ENCODE measurements around the gene INO80E. TPM values are rescaled to one million over a fixed set of nuclear protein-coding genes. Genes with fewer than 3 reads are reported as not detected.

The INO80E gene
- total and polyA plus RNA-seq, 2 of the 8 experiments (the other 6 are each of a cell fraction or from before 2014, with no cell fraction given) = 43.0 to 91.2 TPM

DNA sequence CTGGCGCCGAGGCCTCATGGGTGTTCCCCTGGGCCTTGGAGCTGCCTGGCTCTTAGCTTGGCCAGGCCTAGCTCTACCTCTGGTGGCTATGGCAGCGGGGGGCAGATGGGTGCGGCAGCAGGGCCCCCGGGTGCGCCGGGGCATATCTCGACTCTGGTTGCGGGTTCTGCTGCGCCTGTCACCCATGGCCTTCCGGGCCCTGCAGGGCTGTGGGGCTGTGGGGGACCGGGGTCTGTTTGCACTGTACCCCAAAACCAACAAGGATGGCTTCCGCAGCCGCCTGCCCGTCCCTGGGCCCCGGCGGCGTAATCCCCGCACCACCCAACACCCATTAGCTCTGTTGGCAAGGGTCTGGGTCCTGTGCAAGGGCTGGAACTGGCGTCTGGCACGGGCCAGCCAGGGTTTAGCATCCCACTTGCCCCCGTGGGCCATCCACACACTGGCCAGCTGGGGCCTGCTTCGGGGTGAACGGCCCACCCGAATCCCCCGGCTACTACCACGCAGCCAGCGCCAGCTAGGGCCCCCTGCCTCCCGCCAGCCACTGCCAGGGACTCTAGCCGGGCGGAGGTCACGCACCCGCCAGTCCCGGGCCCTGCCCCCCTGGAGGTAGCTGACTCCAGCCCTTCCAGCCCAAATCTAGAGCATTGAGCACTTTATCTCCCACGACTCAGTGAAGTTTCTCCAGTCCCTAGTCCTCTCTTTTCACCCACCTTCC lies 8.5 kb upstream of the INO80E start:
- Histone ChIP-seq H3K79me1 (ENCODE audit: low read depth, low read length) (no peaks in the 10 kb centered on the region), H3K9ac (replicated peaks in 1 of 4; ENCODE audit: extremely low read depth in 1 of 4, low read depth in 3 of 4, low read length in 3 of 4) (no peak overlapping the region), H3K36me3 (ENCODE audit: control insufficient read depth in 2 of 4, insufficient read depth in 4 of 4, low read length in 3 of 4) (peaks cover 11 to 58% (median 46%) of the 10 kb centered on the region in 4 experiments), H3K4me2 (ENCODE audit: insufficient read depth in 1 of 2, low read depth in 2 of 2, low read length in 2 of 2) (no peak overlapping the region), H2BK20ac (ENCODE audit: low read length) (no peak overlapping the region), H4K8ac (ENCODE audit: extremely low read depth, insufficient read depth, low read length) (no peak overlapping the region), H3K27me3 (replicated peaks in 1 of 4; ENCODE audit: control insufficient read depth in 3 of 4, extremely low read depth in 1 of 4, insufficient read depth in 3 of 4, low read length in 3 of 4) (no peaks in the 10 kb centered on the region), H2BK5ac (ENCODE audit: low read depth, low read length) (no peak overlapping the region), H4K5ac (ENCODE audit: insufficient read length, low read depth, low read length) (no peak overlapping the region), H4K91ac (replicated peaks; ENCODE audit: insufficient read length, low read length) (no peak overlapping the region), H3K23ac (ENCODE audit: insufficient read length) (no peak overlapping the region), H4K20me1 (replicated peaks in 1 of 2; ENCODE audit: control insufficient read depth in 1 of 2, insufficient read depth in 2 of 2, low read length in 2 of 2) (no peaks in the 10 kb centered on the region), H3K4me1 (replicated peaks in 1 of 4; ENCODE audit: control insufficient read depth in 3 of 4, insufficient read depth in 4 of 4, low read length in 3 of 4) (no peaks in the 10 kb centered on the region), H2BK12ac (ENCODE audit: low read depth, low read length) (no peak overlapping the region), H3K18ac (ENCODE audit: extremely low read depth, low read length) (no peak overlapping the region), H3K9me3 (ENCODE audit: insufficient read depth in 2 of 2, low read depth in 1 of 2, low read length in 1 of 2) (no peaks in the 10 kb centered on the region), H3K4ac (replicated peaks; ENCODE audit: insufficient read length, low read depth, low read length) (no peak overlapping the region), H3K4me3 (ENCODE audit: extremely low read depth in 1 of 4, insufficient read depth in 2 of 4, low read depth in 3 of 4, low read length in 4 of 4) (no peak overlapping the region), H2BK15ac (ENCODE audit: low read length) (no peak overlapping the region), H2AFZ (ENCODE audit: low read length) (no peak overlapping the region), H3K14ac (ENCODE audit: insufficient read length) (no peak overlapping the region), H2BK120ac (replicated peaks; ENCODE audit: low read depth, low read length) (no peak overlapping the region), H3K23me2 (ENCODE audit: low read depth, low read length) (no peaks in the 10 kb centered on the region), H3K56ac (replicated peaks; ENCODE audit: insufficient read length, low read depth, low read length) (no peak overlapping the region), H3K79me2 (ENCODE audit: control insufficient read depth in 1 of 2, insufficient read depth in 2 of 2, low read length in 2 of 2) (no peaks in the 10 kb centered on the region), H3K27ac (ENCODE audit: low read depth, low read length) (no peak overlapping the region), H2AK5ac (ENCODE audit: low read depth, low read length) (no peak overlapping the region)
- WGBS, 2 experiments (ENCODE audit: extremely low coverage in 1 of 2, insufficient coverage in 1 of 2, insufficient read length in 1 of 2, insufficient replicate concordance in 2 of 2, low coverage in 1 of 2, low lambda C conversion rate in 2 of 2, missing lambda C conversion rate in 1 of 2) = 95% methylated on average over 32 of the region's 35 CpGs; no CpG with 5 or more reads in 1 of the 2 experiments
- FAIRE-seq (no peak), DNase-seq (ENCODE audit: low read depth in 1 of 2, low spot score in 2 of 2) (no peak)
- ChIA-PET POLR2A (ENCODE audit: partially characterized antibody) (interaction anchor here (2.7 kb wide), 1 partner anchor 14 kb away, joined by 14 read pairs; the partner anchor contains the start of gene TAOK2), CTCF (ENCODE audit: partially characterized antibody) (interaction anchor here (0.9 to 2.0 kb wide), 6 partner anchors 12 to 68 kb away, joined by 3 to 7 read pairs (median 3); partner anchors contain the start of gene TLCD3B)
- TF ChIP-seq YY1 (IDR thresholded peaks at IDR 0.05; ENCODE audit: low read depth, low read length) (no peak), RAD21 (IDR thresholded peaks at IDR 0.05 in 1 of 2, conservative IDR thresholded peaks at IDR 0.05 in 1 of 2; ENCODE audit: low read depth in 2 of 2, low read length in 2 of 2) (no peak), POLR2A (IDR thresholded peaks at IDR 0.05; ENCODE audit: control extremely low read depth in 1 of 2, low read depth in 2 of 2, low read length in 2 of 2) (no peak), SIN3A (conservative IDR thresholded peaks at IDR 0.05 in 1 of 2, IDR thresholded peaks at IDR 0.05 in 1 of 2; ENCODE audit: low read depth in 1 of 2, low read length in 2 of 2) (no peak), GABPA (IDR thresholded peaks at IDR 0.05; ENCODE audit: borderline replicate concordance, insufficient read depth, low read length) (no peak), SRF (IDR thresholded peaks at IDR 0.05; ENCODE audit: low read depth, low read length) (no peak), TAF1 (IDR thresholded peaks at IDR 0.05; ENCODE audit: low read depth, low read length) (no peak), CEBPB (IDR thresholded peaks at IDR 0.05; ENCODE audit: low read depth, low read length) (no peak)
- TF ChIP-seq, protein P1, sequence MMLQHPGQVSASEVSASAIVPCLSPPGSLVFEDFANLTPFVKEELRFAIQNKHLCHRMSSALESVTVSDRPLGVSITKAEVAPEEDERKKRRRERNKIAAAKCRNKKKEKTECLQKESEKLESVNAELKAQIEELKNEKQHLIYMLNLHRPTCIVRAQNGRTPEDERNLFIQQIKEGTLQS (IDR thresholded peaks at IDR 0.05; ENCODE audit: insufficient read depth, low read depth, low read length) = no peak
